Mesodermal cell (in vitro differentiated cells): Measurements from ENCODE around the gene MOB2.

Experiments used
- H3K27ac ChIP-seq: 2 replicates; pipeline ENCODE4 v1.7.0; 2013; ENCODE audit warnings: mild to moderate bottlenecking, low read depth, low read length, moderate library complexity; ENCODE audit not compliant: severe bottlenecking
- H3K36me3 ChIP-seq: 2 replicates; pipeline ENCODE4 v1.7.1; 2013; ENCODE audit warnings: mild to moderate bottlenecking, low read length, moderate library complexity; ENCODE audit not compliant: control insufficient read depth, insufficient read depth
- H3K4me1 ChIP-seq: one replicate; pipeline ENCODE4 v1.7.1; 2013; ENCODE audit warnings: mild to moderate bottlenecking, low read length; ENCODE audit not compliant: insufficient read depth, control insufficient read depth, poor library complexity, severe bottlenecking
- H3K4me3 ChIP-seq: 2 replicates; pipeline ENCODE4 v1.7.0; 2013; ENCODE audit warnings: low read length, control low read depth, mild to moderate bottlenecking; ENCODE audit not compliant: insufficient read depth, poor library complexity, severe bottlenecking; ENCODE audit errors: extremely low read depth
- H3K9me3 ChIP-seq: 2 replicates; pipeline ENCODE4 v1.7.1; 2013; ENCODE audit warnings: mild to moderate bottlenecking, low read length, moderate library complexity; ENCODE audit not compliant: control insufficient read depth
- WGBS, 2 experiments: methylation state at CpG; one replicate each; pipeline ENCODE4 v1.1.5; 2013; ENCODE audit warnings: missing lambda C conversion rate in 2 of 2; ENCODE audit not compliant: insufficient coverage in 2 of 2; 5-methylcytosine and 5-hydroxymethylcytosine counted together

The MOB2 gene

DNA sequence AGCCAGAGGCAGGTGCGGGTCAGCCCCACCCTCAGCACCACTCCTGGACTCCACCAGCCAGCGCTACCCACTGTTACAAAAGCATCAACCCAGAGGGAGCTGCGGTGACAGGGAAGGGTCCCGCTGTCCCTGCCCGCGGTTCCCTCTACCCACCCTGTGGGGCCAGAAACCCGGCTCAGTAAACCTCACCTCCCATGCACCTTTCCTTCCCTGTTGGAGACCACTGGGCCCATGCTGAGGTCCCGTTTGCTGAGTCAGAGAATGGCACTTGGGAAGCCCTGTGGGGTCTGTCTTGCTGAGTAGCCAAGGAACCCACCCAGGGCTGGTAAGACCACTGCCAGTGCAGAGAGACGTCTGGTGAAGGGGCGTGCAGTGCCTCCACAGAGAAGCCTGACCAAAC lies 42.1 kb upstream of the MOB2 start:
- 89 to 95% methylated on average over 9 to 10 of the region's 10 CpGs for WGBS, 2 experiments
- Histone ChIP-seq H3K4me3 (no peak overlapping the region), H3K36me3 (peaks cover 2% of the 10 kb centered on the region), H3K27ac (no peak overlapping the region), H3K9me3 (no peaks in the 10 kb centered on the region), H3K4me1 (peaks cover 5% of the 10 kb centered on the region)

GRCh38 chr11:1526785-1527184 lies 40.2 kb upstream of the MOB2 start:
- no peak overlapping the region for H3K4me3 ChIP-seq
- no peak overlapping the region for H3K27ac ChIP-seq
- no peaks in the 10 kb centered on the region for H3K4me1 ChIP-seq
- no peaks in the 10 kb centered on the region for H3K9me3 ChIP-seq
- WGBS, 2 experiments: 84 to 97% methylated on average over 4 to 15 of the region's 15 CpGs
- H3K36me3 ChIP-seq: peaks cover 2% of the 10 kb centered on the region

DNA sequence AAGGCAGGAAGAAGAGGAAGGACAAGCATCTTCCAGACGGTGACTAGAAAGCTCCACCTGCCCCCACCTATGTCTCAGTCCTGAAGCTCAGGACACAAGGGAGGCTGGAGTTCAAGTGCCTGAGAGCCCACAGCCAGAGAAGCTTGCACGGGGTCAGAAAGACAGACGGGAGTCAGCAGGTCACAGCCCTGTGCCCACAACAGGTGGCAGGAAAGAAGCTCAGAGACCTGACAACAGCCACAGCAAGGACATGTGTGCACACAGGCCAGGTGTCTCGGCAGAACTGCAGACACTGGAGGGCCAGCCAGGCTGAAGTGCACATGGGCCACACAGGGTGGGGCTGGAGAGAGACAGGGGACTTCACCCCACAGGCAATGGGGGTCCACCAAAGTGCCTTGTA lies 37.2 kb upstream of the MOB2 start:
- peaks cover 2% of the 10 kb centered on the region for H3K36me3 ChIP-seq
- H3K9me3 ChIP-seq: no peaks in the 10 kb centered on the region
- no peaks in the 10 kb centered on the region for H3K4me1 ChIP-seq
- no peak overlapping the region for H3K4me3 ChIP-seq
- H3K27ac ChIP-seq: no peak overlapping the region
- 91 to 95% methylated on average over 3 to 4 of the region's 4 CpGs for WGBS, 2 experiments

GRCh38 chr11:1523077-1523476 lies 36.5 kb upstream of the MOB2 start:
- no peaks in the 10 kb centered on the region for H3K4me1 ChIP-seq
- no peak overlapping the region for H3K27ac ChIP-seq
- WGBS, 2 experiments: 95 to 100% methylated on average over 3 to 6 of the region's 6 CpGs
- H3K4me3 ChIP-seq: no peak overlapping the region
- no peaks in the 10 kb centered on the region for H3K9me3 ChIP-seq
- no peaks in the 10 kb centered on the region for H3K36me3 ChIP-seq

DNA sequence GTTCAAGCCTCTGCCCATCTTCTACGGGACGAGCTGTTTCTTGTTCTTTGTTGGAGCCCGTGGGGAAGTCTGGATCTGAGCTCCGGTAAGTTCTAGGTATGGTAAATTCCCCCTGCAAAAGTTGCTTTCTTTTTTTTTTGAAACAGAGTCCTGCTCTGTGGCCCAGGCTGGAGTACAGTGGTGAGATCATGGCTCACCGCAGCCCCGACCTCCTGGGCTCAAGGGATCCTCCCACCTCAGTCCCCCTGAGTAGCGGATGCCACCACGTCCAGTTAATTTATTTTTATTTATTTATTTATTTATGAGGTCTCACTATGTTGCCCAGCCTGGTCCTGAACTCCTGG lies 35.5 kb upstream of the MOB2 start:
- no peak overlapping the region for H3K4me3 ChIP-seq

DNA sequence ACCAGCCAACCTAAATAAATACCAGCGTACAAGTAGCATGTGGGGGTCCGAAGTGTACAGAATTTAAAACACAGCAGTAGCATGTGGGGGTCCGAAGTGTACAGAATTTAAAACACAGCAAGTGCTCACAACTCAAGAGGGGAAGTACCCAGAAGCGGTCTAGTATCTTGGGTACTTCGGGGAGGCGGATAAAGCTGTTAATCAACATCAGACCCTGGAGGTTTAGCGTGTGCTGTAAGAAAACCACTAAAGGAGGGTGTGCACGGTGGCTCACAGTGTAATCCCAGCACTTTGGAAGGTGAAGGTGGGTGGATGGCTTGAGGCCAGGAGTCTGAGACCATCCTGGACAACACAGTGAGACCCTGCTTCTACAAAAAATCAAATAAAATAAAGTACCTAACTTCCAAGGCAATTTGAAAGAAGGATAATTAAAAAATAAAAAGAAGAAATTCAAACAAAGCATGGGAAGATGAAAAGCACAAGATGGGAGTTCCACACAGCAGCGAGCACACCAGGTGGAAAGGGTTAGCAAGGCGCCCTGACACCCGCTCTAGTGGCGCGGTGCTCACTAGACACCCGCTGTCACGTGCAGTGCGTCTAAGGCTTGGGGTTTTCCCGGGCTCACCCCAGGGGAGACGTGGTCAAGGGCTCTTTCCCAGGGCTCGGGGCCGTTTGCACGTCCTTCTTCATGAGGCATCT lies 35.0 kb upstream of the MOB2 start:
- no peaks in the 10 kb centered on the region for H3K4me1 ChIP-seq
- H3K27ac ChIP-seq: no peak overlapping the region
- H3K36me3 ChIP-seq: no peaks in the 10 kb centered on the region
- no peaks in the 10 kb centered on the region for H3K9me3 ChIP-seq
- WGBS, 2 experiments: 94 to 95% methylated on average over 20 of the region's 21 CpGs
- no peak overlapping the region for H3K4me3 ChIP-seq

More for the DNA sequence above, 35.5 kb upstream of the MOB2 start:
- H3K4me1 ChIP-seq: no peaks in the 10 kb centered on the region
- WGBS, 2 experiments: 97% methylated on average over 4 to 6 of the region's 8 CpGs
- H3K9me3 ChIP-seq: no peaks in the 10 kb centered on the region
- no peaks in the 10 kb centered on the region for H3K36me3 ChIP-seq
- H3K27ac ChIP-seq: no peak overlapping the region

DNA sequence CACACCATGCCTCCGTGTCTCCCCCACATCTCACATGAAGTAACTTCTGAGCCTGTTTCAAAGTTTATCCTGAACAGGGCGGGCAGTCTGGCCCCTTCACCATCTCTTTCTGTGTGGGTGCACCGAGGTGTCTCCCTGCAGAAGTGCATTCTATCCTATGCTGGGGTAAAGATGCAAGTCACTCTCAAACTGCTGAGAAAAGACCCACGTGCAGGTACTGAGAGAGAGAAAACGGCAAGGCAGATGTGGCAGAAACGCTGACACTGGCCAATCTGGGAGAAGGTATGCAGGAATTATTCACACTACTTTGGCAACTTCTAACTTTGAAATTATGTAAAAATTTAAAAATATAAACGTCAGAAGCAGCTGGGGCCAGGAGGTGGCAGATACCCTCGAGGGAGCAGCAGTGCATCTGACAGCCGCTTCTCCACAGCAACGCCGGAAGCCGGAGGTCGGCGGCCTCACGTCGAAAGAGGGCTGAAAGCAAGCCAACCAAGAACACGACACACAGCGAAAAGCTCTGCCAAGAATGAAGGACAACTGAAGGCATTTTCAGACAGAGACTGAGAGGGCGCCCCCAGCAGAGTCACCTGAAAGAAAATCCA lies 34.2 kb upstream of the MOB2 start:
- Histone ChIP-seq H3K9me3 (no peaks in the 10 kb centered on the region), H3K36me3 (no peaks in the 10 kb centered on the region), H3K4me1 (no peaks in the 10 kb centered on the region), H3K27ac (no peak overlapping the region), H3K4me3 (no peak overlapping the region)
- 83 to 86% methylated on average over 16 to 17 of the region's 19 CpGs for WGBS, 2 experiments

GRCh38 chr11:1520209-1520662 lies 33.7 kb upstream of the MOB2 start:
- H3K9me3 ChIP-seq: no peaks in the 10 kb centered on the region
- 86 to 96% methylated on average over 10 to 13 of the region's 13 CpGs for WGBS, 2 experiments
- no peak overlapping the region for H3K27ac ChIP-seq
- no peaks in the 10 kb centered on the region for H3K4me1 ChIP-seq
- H3K4me3 ChIP-seq: no peak overlapping the region
- H3K36me3 ChIP-seq: no peaks in the 10 kb centered on the region

DNA sequence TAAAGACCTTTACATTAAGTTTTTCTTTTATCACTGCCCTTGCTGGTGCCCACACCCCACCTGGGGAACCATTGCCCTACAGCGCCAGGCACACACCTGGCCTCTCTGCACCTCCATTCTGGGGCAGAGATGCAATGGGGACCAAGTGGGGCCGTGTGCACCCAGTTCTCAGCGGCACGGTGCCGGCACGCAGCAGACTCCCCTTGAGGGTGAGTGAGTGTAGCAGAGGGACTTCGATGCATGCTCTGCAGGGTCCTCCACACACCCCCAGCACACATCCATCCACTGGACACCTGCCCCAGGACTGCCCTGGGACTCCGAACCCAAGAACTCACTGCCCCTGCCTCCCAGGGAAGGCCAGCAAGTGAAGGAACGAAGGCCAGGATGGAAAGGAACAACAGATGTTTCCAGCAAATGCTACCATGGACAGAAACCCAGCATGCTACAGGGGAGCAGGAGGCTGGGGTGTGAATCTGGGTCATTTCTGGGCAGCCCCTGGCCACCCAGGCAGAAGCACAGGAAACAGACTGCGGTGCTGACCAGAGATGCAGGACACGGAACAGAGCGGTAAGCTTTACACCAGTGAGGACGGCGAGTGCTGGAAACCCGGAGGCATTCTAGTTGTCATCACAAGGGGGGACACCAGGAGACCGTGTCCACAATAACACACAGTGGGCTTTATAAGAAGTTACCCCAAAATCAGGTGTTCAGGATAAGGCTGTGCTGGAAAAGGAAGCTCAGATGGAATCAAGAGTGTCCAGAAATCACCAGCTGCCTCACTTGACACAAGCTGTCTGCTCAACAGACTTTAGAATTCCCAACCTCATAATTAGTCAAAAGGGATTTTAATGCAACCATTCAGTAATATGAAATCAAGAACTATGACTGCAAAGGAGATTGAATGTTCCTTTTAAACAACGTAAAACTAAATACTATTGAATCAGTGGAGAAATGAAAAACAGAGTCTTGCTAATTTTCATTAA lies 32.7 kb upstream of the MOB2 start:
- no peak overlapping the region for H3K27ac ChIP-seq
- no peaks in the 10 kb centered on the region for H3K9me3 ChIP-seq
- H3K4me1 ChIP-seq: no peaks in the 10 kb centered on the region
- H3K4me3 ChIP-seq: no peak overlapping the region
- no peaks in the 10 kb centered on the region for H3K36me3 ChIP-seq
- WGBS, 2 experiments: 94 to 99% methylated on average over 10 to 13 of the region's 17 CpGs

DNA sequence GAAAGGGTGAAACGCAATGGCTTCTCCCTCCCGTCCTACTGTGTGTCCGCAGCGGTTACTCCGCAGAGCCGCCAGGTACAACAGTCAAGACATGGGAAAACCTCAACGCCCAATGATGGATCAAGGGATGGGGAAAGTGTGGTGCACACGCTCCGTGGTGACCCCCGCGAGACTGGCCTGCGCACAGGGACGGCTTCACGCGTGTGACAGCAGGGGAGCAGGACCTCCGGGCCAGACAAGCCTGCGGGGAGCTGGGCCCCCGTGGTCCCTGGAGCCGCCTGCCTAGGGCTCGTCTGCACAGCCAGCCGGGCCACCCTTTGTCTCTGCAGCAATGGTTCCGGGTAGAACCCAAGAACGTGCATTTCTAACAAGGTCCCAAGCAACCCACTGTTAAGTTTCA lies 31.7 kb upstream of the MOB2 start:
- Histone ChIP-seq H3K36me3 (no peaks in the 10 kb centered on the region), H3K4me1 (no peaks in the 10 kb centered on the region), H3K27ac (no peak overlapping the region), H3K4me3 (no peak overlapping the region), H3K9me3 (no peaks in the 10 kb centered on the region)
- 93 to 97% methylated on average over 23 of the region's 23 CpGs for WGBS, 2 experiments
